ENCODE measurements around the gene GZMB.

Gene GZMB

GRCh38 chr14:24607635-24608514 lies 26.1 kb downstream of the GZMB start:
- no peaks in the 10 kb centered on the region for H3K36me3 ChIP-seq
- H3K27me3 ChIP-seq, result no peaks in the 10 kb centered on the region
- no peaks in the 10 kb centered on the region for H3K4me1 ChIP-seq
- DNase-seq, result no peak
- no peak for TF ChIP-seq CTCF (IDR thresholded peaks at IDR 0.05; ENCODE audit: low read depth, low read length)
- no peaks in the 10 kb centered on the region for H3K9me3 ChIP-seq
- no peak overlapping the region for H3K4me3 ChIP-seq (ENCODE audit: low read depth, low read length)

GRCh38 chr14:24607081-24607480 lies 26.9 kb downstream of the GZMB start:
- Histone ChIP-seq H3K36me3 (no peaks in the 10 kb centered on the region), H3K9me3 (no peaks in the 10 kb centered on the region), H3K4me1 (no peaks in the 10 kb centered on the region), H3K4me3 (ENCODE audit: low read depth, low read length) (no peak overlapping the region), H3K27me3 (no peaks in the 10 kb centered on the region)
- no peak for TF ChIP-seq CTCF (IDR thresholded peaks at IDR 0.05; ENCODE audit: low read depth, low read length)
- DNase-seq, result no peak

GRCh38 chr14:24606297-24606696 lies 27.7 kb downstream of the GZMB start:
- no peak overlapping the region for H3K4me3 ChIP-seq (ENCODE audit: low read depth, low read length)
- no peaks in the 10 kb centered on the region for H3K27me3 ChIP-seq
- no peak for TF ChIP-seq CTCF (IDR thresholded peaks at IDR 0.05; ENCODE audit: low read depth, low read length)
- no peak for DNase-seq
- no peaks in the 10 kb centered on the region for H3K4me1 ChIP-seq
- H3K9me3 ChIP-seq, result no peaks in the 10 kb centered on the region
- no peaks in the 10 kb centered on the region for H3K36me3 ChIP-seq

GRCh38 chr14:24605435-24606190 lies 28.4 kb downstream of the GZMB start:
- H3K27me3 ChIP-seq, result no peaks in the 10 kb centered on the region
- peak; percentile 43 for DNase-seq
- H3K9me3 ChIP-seq, result no peaks in the 10 kb centered on the region
- H3K36me3 ChIP-seq, result no peaks in the 10 kb centered on the region
- no peak overlapping the region for H3K4me3 ChIP-seq (ENCODE audit: low read depth, low read length)
- TF ChIP-seq CTCF (IDR thresholded peaks at IDR 0.05; ENCODE audit: low read depth, low read length), result peak; percentile 81
- H3K4me1 ChIP-seq, result no peaks in the 10 kb centered on the region

- Histone ChIP-seq H3K36me3 (no peaks in the 10 kb centered on the region), H3K27me3 (no peaks in the 10 kb centered on the region), H3K4me3 (ENCODE audit: low read depth, low read length) (no peak overlapping the region), H3K4me1 (no peaks in the 10 kb centered on the region), H3K9me3 (no peaks in the 10 kb centered on the region)
- no peak for DNase-seq
- TF ChIP-seq CTCF (IDR thresholded peaks at IDR 0.05; ENCODE audit: low read depth, low read length), result no peak
Measured at GRCh38 chr14:24597403-24597802, 36.6 kb downstream of the GZMB start.
